Ishikawa (cell line): ENCODE data around the gene SORT1.

Experiments
- CEBPB ChIP-seq: IDR thresholded peaks from 2 replicates; pipeline ENCODE4 v1.6.1; 2012
- CREB1 ChIP-seq: IDR thresholded peaks from 2 replicates; pipeline ENCODE4 v1.6.1; 2012; ENCODE audit warnings: low read depth
- EGR1 ChIP-seq: IDR thresholded peaks from 2 replicates; pipeline ENCODE4 v1.6.1; 2012
- EP300 ChIP-seq: IDR thresholded peaks from 2 replicates; pipeline ENCODE4 v1.6.1; 2012; ENCODE audit warnings: borderline replicate concordance
- FOXM1 ChIP-seq: IDR thresholded peaks from 2 replicates; pipeline ENCODE4 v1.6.1; 2012; ENCODE audit warnings: low read depth, borderline replicate concordance
- MAX ChIP-seq: IDR thresholded peaks from 2 replicates; pipeline ENCODE4 v1.6.1; 2012
- NFIC ChIP-seq: IDR thresholded peaks from 2 replicates; pipeline ENCODE4 v1.6.1; 2012
- RAD21 ChIP-seq: IDR thresholded peaks from 2 replicates; pipeline ENCODE4 v1.6.1; 2012; ENCODE audit warnings: low read depth
- REST ChIP-seq: IDR thresholded peaks from 2 replicates; pipeline ENCODE4 v1.6.1; 2012; ENCODE audit warnings: low read depth, mild to moderate bottlenecking
- TAF1 ChIP-seq: IDR thresholded peaks from 2 replicates; pipeline ENCODE4 v1.6.1; 2012; ENCODE audit warnings: low read depth, mild to moderate bottlenecking
- TCF12 ChIP-seq: IDR thresholded peaks from 2 replicates; pipeline ENCODE4 v1.6.1; 2012; ENCODE audit warnings: low read depth
- TEAD4 ChIP-seq: IDR thresholded peaks from 2 replicates; pipeline ENCODE4 v1.6.1; 2012
- USF1 ChIP-seq: IDR thresholded peaks from 2 replicates; pipeline ENCODE4 v1.6.1; 2012
- ZBTB7A ChIP-seq: IDR thresholded peaks from 2 replicates; pipeline ENCODE4 v1.6.1; 2012; ENCODE audit warnings: low read depth

Gene SORT1

GRCh38 chr1:109261578-109261977, 136.1 kb downstream of the SORT1 start:
- no peak for TF ChIP-seq RAD21
- TF ChIP-seq TEAD4 = no peak
- no peak for TF ChIP-seq MAX
- TF ChIP-seq USF1 = no peak
- TF ChIP-seq EP300 = no peak
- TF ChIP-seq CREB1 = no peak

- TF ChIP-seq EGR1 (no peak), NFIC (no peak), REST (no peak), TAF1 (no peak), CEBPB (no peak), RAD21 (no peak), TEAD4 (no peak), TCF12 (no peak), ZBTB7A (no peak), MAX (no peak)
Observed at GRCh38 chr1:109261006-109261405, 136.7 kb downstream of the SORT1 start.

- TF ChIP-seq FOXM1 (no peak), ZBTB7A (no peak), USF1 (no peak), CEBPB (no peak), TAF1 (no peak), TEAD4 (no peak), TCF12 (no peak)
Observed at GRCh38 chr1:109259674-109260557, 137.8 kb downstream of the SORT1 start.
